Astrocyte of the spinal cord (primary cell): Measurements from ENCODE around the gene ALG5.

ENCODE experiments used
- DNase-seq: peaks from one replicate; pipeline ENCODE4 v3.0.0; 2011; ENCODE audit warnings: low read depth, low spot score
- H3K4me3 ChIP-seq: 2 replicates; pipeline ENCODE4 v1.5.1; 2011; ENCODE audit warnings: low read depth, mild to moderate bottlenecking, low read length, moderate library complexity
- in situ Hi-C: cut with HindIII; loops from 2 replicates; pipeline ENCODE4 v1.10.0; 2017; ENCODE audit warnings: low sequenced_read_pairs
- TF ChIP-seq, protein P1 (sequence below): IDR thresholded peaks from 2 replicates; pipeline ENCODE4 v1.5.1; 2012; ENCODE audit warnings: low read depth, mild to moderate bottlenecking, low read length, inconsistent platforms

The ALG5 gene

DNA sequence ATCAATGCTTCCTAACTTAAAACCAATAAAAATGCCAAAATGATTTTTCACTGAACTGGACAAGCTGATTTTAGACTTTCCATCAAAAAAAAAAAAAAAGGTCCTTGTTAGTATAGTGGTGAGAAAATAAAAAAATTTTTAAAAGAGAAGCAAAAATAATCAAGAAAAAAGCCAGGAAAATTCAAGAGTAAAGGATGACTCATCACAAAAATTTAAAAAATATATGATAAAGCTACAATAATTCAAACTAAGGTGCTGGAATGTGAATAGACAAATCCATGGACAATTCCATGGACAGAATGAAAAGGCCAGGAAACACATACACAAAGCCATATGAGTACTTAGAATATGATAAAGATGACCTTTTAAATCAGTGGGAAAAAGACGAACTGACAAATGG is 26.1 kb downstream of the ALG5 start:
- no peak overlapping the region for H3K4me3 ChIP-seq
- no peak for DNase-seq
- in situ Hi-C loops: no loop called here
- TF ChIP-seq, protein P1, sequence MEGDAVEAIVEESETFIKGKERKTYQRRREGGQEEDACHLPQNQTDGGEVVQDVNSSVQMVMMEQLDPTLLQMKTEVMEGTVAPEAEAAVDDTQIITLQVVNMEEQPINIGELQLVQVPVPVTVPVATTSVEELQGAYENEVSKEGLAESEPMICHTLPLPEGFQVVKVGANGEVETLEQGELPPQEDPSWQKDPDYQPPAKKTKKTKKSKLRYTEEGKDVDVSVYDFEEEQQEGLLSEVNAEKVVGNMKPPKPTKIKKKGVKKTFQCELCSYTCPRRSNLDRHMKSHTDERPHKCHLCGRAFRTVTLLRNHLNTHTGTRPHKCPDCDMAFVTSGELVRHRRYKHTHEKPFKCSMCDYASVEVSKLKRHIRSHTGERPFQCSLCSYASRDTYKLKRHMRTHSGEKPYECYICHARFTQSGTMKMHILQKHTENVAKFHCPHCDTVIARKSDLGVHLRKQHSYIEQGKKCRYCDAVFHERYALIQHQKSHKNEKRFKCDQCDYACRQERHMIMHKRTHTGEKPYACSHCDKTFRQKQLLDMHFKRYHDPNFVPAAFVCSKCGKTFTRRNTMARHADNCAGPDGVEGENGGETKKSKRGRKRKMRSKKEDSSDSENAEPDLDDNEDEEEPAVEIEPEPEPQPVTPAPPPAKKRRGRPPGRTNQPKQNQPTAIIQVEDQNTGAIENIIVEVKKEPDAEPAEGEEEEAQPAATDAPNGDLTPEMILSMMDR: no peak

DNA sequence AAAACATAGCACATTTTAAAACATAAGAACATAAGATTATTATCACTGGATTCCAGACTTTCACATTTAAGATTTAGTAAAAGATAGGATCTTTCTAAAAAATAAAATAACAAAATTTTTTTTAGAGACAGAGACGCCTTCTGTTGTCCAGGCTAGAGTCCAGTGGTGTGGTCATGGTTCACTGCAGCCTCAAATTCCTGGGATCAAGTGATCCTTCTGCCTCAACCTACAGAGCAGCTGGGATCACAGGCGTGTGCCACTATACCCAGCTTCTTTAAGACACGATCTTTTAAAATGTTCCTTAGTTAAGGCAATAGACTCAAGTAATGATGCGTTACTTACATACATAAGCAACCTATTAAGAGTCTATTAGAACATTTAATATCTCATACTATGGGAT is 32.7 kb downstream of the ALG5 start:
- no peak for DNase-seq
- in situ Hi-C loops: no loop called here
- TF ChIP-seq, protein P1: no peak
- H3K4me3 ChIP-seq: no peak overlapping the region

DNA sequence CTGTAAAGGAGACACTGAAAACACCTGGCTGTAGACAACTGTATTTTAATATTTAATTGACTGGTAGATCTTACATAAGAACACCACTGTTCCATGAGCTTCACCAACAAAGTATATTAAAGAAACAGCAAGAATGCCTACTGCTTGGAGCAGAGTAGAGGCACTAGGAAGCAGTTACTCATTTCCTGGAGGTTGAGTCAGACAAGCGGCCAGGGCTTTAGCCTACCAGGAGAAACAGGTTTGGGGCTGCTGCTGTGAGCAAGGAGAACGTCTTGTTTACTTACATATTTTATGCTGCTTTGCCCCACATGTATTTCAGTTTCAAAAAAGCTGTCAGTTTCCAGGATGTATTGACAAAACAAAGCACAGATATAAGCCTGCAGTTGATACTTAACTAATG is 33.4 kb downstream of the ALG5 start:
- H3K4me3 ChIP-seq: no peak overlapping the region
- in situ Hi-C loops: no loop called here
- TF ChIP-seq, protein P1: no peak
- DNase-seq: peak; percentile 80

DNA sequence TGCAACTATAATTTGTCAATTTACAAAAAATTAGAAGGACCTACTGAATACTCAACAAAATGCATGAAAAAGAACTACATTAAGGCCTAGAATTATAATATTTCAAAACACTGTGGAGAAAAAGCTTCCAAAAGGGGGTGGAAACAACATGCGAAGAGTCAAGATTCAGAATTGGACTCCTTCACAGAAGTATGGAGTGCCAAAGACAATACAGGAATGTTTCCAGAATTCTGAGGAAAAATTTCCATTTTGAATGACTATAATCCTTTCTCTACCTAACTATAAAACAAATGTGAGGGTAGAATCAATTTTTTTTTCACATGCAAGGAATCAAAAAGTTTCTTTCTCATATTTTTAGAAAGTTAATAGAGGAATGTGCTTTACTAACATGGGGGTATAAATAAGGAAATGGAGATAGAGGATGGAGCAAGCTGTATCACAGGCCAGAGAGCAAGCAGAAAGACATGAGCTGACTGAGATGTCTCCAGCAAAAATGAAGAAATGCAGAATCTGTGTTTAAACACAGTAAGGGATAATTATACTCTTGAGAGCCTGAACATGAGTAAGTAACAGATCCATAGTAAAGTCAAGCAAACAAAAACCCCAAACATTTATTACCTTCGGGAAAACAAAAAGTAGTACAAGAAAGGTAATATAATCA is 39.6 kb downstream of the ALG5 start:
- DNase-seq: no peak
- in situ Hi-C loops: no loop called here
- TF ChIP-seq, protein P1: no peak
- no peak overlapping the region for H3K4me3 ChIP-seq

- in situ Hi-C loops: no loop called here
- TF ChIP-seq, protein P1: no peak
- DNase-seq: no peak
- no peak overlapping the region for H3K4me3 ChIP-seq
Observed at GRCh38 chr13:36954542-36954941, 44.6 kb downstream of the ALG5 start.

DNA sequence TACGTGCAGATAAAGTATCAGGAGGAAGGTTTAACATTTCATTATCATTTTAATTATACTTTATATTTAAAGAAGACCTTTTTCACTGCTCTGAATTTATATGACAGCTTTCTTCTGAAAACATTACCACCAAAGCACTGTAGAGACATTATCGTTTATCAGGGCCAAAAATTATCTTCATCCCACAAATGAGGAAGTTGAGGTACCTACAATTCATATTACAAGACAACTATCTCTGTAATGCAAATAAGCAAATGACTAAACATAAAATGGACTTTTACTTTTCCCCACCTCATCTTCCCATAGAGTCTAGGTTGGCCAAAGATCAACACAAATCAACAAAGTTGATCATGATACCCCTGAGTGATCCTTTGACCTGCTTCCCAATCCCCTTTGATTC is 48.2 kb downstream of the ALG5 start:
- in situ Hi-C loops: no loop called here
- TF ChIP-seq, protein P1: no peak
- no peak overlapping the region for H3K4me3 ChIP-seq
- DNase-seq: no peak
